ENCODE measurements around the gene FUT6.

DNA sequence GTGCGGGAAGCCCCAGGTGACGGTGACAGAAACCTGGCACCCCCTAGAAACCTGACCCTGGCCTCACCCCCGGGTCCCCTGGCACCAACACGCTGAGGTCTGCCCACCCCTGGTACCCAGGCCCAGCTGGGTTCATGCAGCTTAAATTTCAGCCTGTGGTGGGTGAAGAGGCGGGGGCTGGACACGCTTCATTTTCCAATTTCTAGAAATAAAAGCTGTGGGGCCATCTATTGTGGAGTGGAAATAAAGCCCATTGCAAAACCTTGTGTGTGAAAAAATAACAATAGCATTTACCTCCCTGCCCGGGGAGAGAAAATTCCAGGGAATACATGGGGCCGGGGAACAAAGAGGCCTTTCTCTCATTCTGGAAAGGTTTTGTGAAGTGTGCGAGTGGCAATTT, 38.4 kb upstream of the FUT6 start:
- TF ChIP-seq CTCF (IDR thresholded peaks at IDR 0.05) (no peak), POLR2AphosphoS5 (IDR thresholded peaks at IDR 0.05) (no peak), POLR2A (IDR thresholded peaks at IDR 0.05) (no peak)
